ACHN (cell line): ENCODE results near the gene CDC14C.
"Not testable (repeated sequence)": the region's sequence is repeated elsewhere in the genome, so short reads cannot be mapped to it uniquely, and the experiment has no call there.

Experiments used
- DNase-seq: peaks from one replicate; pipeline ENCODE4 v3.0.0-alpha.2; 2015
- in situ Hi-C: cut with HindIII; loops from 2 replicates; pipeline ENCODE4 v1.10.0; 2017; ENCODE audit warnings: low sequenced_read_pairs, low pct_ligation_motif_present, low pct_unique_long_range_greater_than_20kb

The CDC14C gene

DNA sequence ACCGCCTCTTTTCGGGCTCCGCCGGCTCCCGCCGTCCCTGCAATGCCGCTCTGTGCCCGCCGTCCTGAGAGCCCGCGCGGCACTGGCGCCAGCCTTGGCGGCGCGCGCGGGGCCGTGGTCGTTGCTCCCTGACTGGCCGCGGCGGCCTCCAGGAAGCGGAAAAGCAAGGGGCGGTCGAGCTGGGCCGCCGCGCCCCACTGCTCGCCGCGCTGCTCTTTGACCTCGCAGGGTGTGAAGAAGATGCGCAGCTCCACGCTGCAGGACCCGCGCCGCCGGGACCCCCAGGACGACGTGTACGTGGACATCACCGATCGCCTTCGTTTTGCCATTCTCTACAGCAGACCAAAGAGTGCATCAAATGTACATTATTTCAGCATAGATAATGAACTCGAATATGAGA is at the start of gene CDC14C:
Gene CDC14C (plus strand): TSS at position 115 of the 400 bp plus-strand sequence. CDS start 126 bp downstream, at position 241.
- in situ Hi-C loops = no loop called here
- no peak for DNase-seq

DNA sequence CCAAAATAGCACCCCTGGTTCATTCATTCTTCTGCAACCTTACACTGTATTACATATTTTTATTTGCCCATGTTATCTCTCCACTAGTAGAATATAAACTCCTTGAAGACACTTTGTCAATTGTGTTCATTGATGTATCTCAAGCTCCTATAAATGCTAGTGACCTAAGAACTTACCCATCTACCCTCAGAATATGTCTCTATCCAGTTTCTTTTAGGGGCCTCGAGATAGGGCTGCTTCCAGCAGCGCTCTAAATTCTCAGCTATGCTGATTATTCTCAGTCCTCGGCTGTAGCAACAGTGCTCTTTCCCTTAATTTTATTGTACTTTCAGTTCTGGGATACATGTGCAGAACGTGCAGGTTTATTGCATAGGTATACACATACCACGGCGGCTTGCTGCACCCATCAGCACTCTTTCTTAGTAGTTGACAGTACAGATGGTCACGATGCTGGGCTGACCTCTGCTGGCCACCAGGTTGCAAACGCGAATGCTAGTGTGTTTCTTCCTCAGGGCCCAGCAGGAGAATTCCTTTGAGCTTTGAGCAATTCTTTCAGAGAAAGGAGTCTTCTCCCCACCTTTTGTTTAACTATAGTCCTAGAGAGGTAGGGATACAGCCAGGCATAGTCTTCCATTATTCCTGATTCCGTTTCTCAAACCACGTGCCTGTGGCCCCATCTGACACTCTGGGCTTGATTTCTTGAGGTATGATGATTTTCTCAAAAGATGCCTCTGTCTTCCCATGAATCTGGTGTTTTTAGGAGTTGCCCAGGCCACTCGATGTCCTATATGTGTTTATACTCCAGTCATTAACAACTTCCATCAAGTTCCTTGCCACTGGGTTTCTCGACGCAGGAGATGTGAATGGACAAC is 49.1 kb upstream of the CDC14C start:
- in situ Hi-C loops = no loop called here
- peak; percentile 53 for DNase-seq

- in situ Hi-C loops = no loop called here
- no peak for DNase-seq
These were observed 48.3 kb upstream of the CDC14C start for GRCh38 chr7:48876087-48876486.

DNA sequence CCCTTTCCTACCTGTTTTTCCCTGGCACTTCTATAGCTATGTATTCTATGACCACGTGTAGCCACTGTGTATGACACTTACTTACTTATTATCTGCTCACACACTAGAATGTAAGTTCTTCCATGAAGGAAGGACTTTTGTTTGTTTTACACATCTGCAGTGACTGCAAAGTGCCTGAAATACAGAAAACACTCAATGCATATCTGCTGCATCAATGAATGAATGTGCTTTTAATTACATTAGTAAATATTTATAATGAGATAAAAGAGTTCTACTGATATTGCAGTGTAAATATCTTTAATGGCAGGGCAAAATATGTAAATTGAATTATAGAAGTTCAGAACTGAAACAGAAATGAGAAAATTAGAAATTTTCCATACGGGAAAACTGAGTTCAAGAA is 43.5 kb upstream of the CDC14C start:
- DNase-seq = no peak
- in situ Hi-C loops = no loop called here

DNA sequence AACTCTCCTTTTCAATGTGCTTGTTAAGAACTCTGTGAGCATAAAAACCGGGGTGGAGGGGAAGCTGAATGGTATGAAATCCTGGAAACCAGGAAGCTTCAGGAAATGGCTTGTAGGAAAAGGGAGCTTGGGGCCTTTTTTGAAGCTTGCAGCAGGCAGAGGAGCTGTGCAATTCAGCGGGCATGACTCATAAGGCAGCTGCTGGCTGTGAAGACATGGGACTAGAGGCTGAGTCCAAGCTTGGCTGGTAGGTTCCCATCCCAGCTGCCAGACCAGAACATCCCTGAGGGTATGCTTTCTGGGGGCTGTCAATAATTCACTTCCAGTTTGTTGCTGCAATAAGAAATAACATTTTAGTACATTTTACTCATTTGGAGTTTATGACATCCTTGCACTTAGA is 36.8 kb upstream of the CDC14C start:
- no peak for DNase-seq
- in situ Hi-C loops = no loop called here

- no peak for DNase-seq
- in situ Hi-C loops = no loop called here
These were observed 29.8 kb upstream of the CDC14C start for GRCh38 chr7:48894574-48894973.

- in situ Hi-C loops = no loop called here
- no peak for DNase-seq
These were observed 24.4 kb upstream of the CDC14C start for GRCh38 chr7:48899932-48900331.

DNA sequence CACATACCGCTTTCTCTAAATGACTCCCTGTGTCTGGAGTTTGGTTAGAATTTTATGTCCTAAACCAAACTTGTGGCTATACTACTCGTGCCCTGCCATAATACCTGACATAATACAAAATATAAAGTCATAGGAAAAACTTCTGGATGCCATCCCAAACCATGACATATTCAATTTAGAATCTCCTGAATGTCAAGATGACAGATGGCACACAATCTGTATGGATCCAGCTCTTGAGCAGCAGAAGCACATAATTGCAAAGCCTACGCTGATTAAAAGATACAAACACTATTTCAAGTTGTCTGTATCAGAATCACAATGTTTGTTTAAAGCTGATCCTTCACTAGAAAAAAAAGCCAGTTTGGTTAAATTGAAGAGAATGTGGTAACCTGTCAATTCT is 22.4 kb upstream of the CDC14C start:
- no peak for DNase-seq
- in situ Hi-C loops = no loop called here

DNA sequence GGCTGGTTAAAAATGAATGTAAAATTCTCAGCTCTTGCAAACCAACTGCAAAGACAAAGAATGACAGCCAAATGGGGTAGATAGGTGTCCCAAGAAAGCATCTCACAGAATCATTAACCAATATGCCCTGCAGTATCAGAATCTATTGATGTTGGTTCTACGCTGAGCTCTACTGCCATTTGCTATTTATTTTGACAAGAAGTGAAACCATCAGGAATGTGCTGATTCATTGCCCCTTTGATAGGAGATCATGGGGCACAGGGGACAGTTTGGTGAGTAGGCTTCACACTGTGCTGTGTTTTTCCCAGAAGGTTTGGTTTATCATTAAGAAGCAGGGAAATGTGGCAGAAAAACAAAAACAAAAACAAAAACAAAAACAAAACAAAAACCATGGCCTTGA is 19.4 kb upstream of the CDC14C start:
- DNase-seq = no peak
- in situ Hi-C loops = no loop called here

GRCh38 chr7:48905686-48906085 is 18.7 kb upstream of the CDC14C start:
- DNase-seq, in situ Hi-C loops: not testable (repeated sequence)

DNA sequence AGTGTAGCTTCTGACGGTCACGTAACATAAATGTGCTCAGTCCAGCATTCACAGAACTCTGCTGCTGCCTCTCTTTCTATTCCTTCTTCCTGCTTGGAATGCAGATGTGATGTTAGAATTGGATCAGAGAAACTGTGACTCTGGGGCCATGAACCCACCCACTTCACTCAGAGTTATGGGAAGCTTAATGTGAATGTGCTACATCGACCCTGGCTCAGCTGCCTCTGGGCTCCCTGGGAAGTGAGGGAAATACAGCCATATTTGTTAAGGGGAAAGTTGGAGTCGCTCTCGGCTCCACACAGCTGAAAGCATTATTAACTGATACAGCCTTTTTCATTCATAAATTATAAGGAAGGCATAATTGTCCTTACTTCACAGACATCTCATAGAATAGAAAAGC is 14.5 kb upstream of the CDC14C start:
- in situ Hi-C loops, DNase-seq: not testable (repeated sequence)

GRCh38 chr7:48931481-48931880 is 7.1 kb downstream of the CDC14C start:
- in situ Hi-C loops = no loop called here
- no peak for DNase-seq

DNA sequence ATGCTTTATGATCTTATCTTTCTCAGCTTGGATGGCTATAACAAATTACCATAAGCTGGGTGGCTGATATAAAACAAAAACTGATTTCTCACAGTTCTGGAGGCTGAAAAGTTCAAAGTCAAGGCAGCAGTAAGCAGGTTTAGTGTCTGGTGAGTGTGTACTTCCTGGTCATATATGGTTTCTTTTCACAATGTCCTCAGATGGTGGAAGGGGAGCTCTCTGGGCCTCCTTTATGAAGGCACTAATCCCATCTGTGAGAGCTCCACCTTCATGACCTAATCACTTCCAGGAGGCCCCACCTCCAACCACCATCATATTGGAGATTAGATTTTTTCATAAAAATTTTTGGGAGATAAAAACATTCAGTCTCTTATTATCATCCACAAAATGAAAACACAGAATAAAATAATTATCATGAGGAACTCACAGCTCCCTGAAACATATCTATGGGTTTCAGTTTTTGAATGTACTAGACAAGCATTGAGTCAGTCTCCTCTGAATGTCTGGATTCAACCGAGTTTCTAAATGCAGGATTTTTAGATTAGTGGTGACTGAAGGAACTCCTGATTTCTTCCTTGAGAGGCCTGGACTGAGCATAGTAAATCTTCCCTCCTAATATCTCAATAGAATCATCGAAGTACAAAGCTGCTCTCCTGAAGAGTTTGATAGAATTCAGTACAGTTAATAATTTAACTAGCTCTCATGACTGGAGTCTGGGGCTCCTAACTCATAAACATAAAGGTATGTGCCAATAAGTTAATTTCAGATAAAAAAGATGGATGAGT is 8.0 kb downstream of the CDC14C start:
- in situ Hi-C loops = no loop called here

GRCh38 chr7:48933549-48934085 is 9.3 kb downstream of the CDC14C start:
- in situ Hi-C loops = no loop called here
- peak; percentile 7 for DNase-seq

More for the DNA sequence above, 8.0 kb downstream of the CDC14C start:
- no peak for DNase-seq

DNA sequence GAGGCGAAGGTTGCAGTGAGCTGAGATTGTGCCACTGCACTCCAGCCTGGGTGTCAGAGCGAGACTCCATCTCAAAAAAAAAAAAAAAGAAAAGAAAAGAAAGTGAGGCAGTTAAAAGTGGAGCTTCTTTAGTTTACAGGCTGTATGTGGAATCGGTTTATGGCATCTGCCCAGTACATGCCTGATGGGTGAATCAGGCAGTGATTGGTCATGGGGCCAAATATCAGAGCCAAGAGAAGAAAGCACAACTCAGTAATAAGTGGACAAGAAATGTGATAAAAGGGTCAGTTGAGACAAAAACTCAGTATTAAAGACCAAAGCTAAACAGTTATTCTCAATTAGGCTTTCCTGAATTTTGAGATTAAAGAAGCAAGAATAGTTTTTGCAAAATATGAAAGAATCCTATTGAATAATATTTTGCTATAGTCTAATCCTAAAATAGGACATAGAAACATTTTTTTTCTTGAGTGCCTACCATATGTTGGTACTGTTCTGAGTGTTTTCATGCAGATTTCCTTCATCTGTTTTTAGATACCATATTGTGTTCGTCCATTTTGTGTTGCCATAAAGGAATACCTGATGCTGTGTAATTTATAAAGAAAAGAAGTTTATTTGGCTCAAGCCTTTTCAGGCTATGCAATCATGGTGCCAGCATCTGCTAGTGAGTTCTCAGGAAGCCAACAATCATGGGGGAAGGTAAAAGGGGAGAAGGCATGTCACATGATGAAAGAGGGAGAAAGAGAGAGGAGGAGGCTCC is 14.4 kb downstream of the CDC14C start:
- in situ Hi-C loops = no loop called here
- DNase-seq = peak; percentile 68

DNA sequence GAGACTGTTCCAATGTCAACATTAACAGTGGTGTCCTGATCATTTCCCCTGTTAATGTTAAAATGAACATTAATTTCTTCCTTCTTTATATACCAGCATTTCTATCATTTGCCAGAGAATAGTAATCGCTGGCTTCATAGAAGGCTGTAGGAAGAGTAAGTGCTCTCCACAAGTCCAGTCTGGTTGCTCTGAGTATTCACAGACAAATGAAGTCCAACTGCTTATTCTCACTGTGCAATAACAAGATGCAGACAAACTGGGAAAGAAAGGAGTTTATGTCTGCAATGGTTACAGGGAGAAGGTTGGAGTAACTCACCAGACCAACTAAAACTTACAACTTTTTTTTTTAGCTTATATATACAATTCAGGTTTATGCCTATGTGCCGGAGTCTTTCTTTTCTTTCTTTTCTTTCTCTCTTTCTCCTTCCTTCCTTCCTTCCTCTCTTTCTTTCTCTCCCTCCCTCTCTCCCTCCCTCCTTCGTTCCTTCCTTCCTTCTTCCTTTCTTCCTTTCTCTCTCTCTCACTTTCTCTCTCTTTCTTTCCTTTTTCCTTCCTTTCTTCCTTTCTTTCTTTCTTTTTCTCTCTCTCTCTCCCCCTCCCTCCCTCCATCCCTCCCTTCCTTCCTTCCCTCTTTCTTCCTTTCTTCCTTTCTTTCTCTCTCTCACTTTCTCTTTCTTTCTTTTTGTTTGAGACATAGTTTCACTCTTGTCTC is 19.1 kb downstream of the CDC14C start:
- in situ Hi-C loops = no loop called here

GRCh38 chr7:48955916-48956315 is 31.6 kb downstream of the CDC14C start:
- in situ Hi-C loops = no loop called here
- DNase-seq = no peak

More for the DNA sequence above, 19.1 kb downstream of the CDC14C start:
- DNase-seq = no peak

DNA sequence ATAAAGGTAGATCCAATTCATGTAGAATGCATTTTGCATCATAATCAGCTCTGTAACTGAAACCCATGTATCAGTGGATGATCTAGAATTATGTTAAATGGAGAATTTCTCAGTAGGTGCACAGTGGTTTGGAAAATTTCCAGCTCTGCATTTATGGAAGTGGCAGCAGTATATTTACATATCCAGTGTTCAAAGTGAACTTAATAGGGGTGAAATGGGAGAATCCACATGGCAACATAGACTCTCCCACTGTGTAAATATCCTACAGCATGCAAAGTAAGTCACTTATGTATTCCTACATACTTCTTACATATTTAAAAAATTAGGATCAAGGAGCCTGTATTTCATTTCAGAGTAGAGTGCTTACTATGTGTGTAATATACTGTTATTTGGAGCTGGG is 35.3 kb downstream of the CDC14C start:
- in situ Hi-C loops = no loop called here
- no peak for DNase-seq
